H1 (cell line): ENCODE results near the gene CHSY1. TPM values are rescaled to one million over a fixed set of nuclear protein-coding genes. Genes with fewer than 3 reads are reported as not detected.

Experiments
- CTCF ChIA-PET: fragments of 300-600 bp; sonication (Branson Sonifier 250); formaldehyde crosslinking; loops from one replicate; lab custom pipeline; 2021; ENCODE audit not compliant: partially characterized antibody; lab: Charles Lee
- POLR2A ChIA-PET: fragments of 300-600 bp; sonication (Branson Sonifier 250); formaldehyde crosslinking; loops from one replicate; lab custom pipeline; 2021; ENCODE audit warnings: inconsistent platforms; ENCODE audit not compliant: partially characterized antibody; lab: Charles Lee
- DNase-seq, 2 experiments: peaks; one replicate each; pipeline versions ENCODE4 v3.0.0 to v3.0.0-alpha.2; 2010 to 2022; ENCODE audit warnings: low spot score in 2 of 2, low read depth in 1 of 2, mixed read lengths in 1 of 2
- FAIRE-seq: peaks from 2 replicates; lab custom pipeline; 2011; peaks lifted over from hg19 to GRCh38; lab: Jason Lieb, UNC
- H2AFZ ChIP-seq: 2 replicates; pipeline ENCODE4 v1.8.1; 2012; ENCODE audit warnings: low read length, inconsistent platforms
- H2AK5ac ChIP-seq: 2 replicates; pipeline ENCODE4 v1.6.1; 2013; ENCODE audit warnings: low read depth, low read length
- H2BK120ac ChIP-seq: replicated peaks from 2 replicates; pipeline ENCODE3; 2013; ENCODE audit warnings: low read depth, low read length, inconsistent platforms
- H2BK12ac ChIP-seq: 2 replicates; pipeline ENCODE4 v1.6.1; 2013; ENCODE audit warnings: low read depth, low read length
- H2BK15ac ChIP-seq: 2 replicates; pipeline ENCODE4 v1.6.1; 2013; ENCODE audit warnings: low read length
- H2BK20ac ChIP-seq: 2 replicates; pipeline ENCODE4 v1.6.1; 2013; ENCODE audit warnings: low read length
- H2BK5ac ChIP-seq: 2 replicates; pipeline ENCODE4 v1.6.1; 2013; ENCODE audit warnings: low read depth, low read length
- H3K14ac ChIP-seq: 2 replicates; pipeline ENCODE4 v1.6.1; 2013; ENCODE audit warnings: inconsistent platforms; ENCODE audit not compliant: insufficient read length
- H3K18ac ChIP-seq: 2 replicates; pipeline ENCODE4 v1.6.1; 2013; ENCODE audit warnings: low read length; ENCODE audit errors: extremely low read depth
- H3K23ac ChIP-seq: 2 replicates; pipeline ENCODE4 v1.6.1; 2013; ENCODE audit warnings: inconsistent platforms; ENCODE audit not compliant: insufficient read length
- H3K23me2 ChIP-seq: 2 replicates; pipeline ENCODE4 v1.6.1; 2013; ENCODE audit warnings: low read depth, low read length
- H3K27ac ChIP-seq: 2 replicates; pipeline ENCODE4 v1.6.1; 2011; ENCODE audit warnings: low read depth, low read length, inconsistent platforms
- H3K27me3 ChIP-seq, 4 experiments: replicated peaks in 1 of 4; 1 replicate in 1 of 4; 2 replicates in 3 of 4; pipeline versions ENCODE4 v1.6.1 to v1.8.1; 2011 to 2013; ENCODE audit warnings: low read length in 3 of 4, mild to moderate bottlenecking in 3 of 4, inconsistent platforms in 2 of 4, mixed read lengths in 2 of 4, moderate library complexity in 1 of 4; ENCODE audit not compliant: control insufficient read depth in 3 of 4, insufficient read depth in 3 of 4; ENCODE audit errors: extremely low read depth in 1 of 4
- H3K36me3 ChIP-seq, 4 experiments: 2 replicates each; pipeline versions ENCODE4 v1.6.1 to v1.8.1; 2011 to 2013; ENCODE audit warnings: mild to moderate bottlenecking in 4 of 4, low read length in 3 of 4, moderate library complexity in 2 of 4, control low read depth in 1 of 4, inconsistent platforms in 1 of 4; ENCODE audit not compliant: insufficient read depth in 4 of 4, control insufficient read depth in 2 of 4
- H3K4ac ChIP-seq: replicated peaks from 2 replicates; pipeline ENCODE3; 2013; ENCODE audit warnings: low read length, low read depth, mixed read lengths, inconsistent platforms; ENCODE audit not compliant: insufficient read length
- H3K4me1 ChIP-seq, 4 experiments: replicated peaks in 1 of 4; 1 replicate in 1 of 4; 2 replicates in 3 of 4; pipeline versions ENCODE4 v1.6.1 to v1.8.1; 2011 to 2013; ENCODE audit warnings: low read length in 3 of 4, inconsistent platforms in 2 of 4, mixed read lengths in 1 of 4; ENCODE audit not compliant: insufficient read depth in 4 of 4, control insufficient read depth in 3 of 4
- H3K4me2 ChIP-seq, 2 experiments: 2 replicates each; pipeline versions ENCODE4 v1.6.1 to v1.8.1; 2011 to 2013; ENCODE audit warnings: low read depth in 2 of 2, low read length in 2 of 2, control low read depth in 1 of 2, inconsistent platforms in 1 of 2, mild to moderate bottlenecking in 1 of 2; ENCODE audit not compliant: insufficient read depth in 1 of 2
- H3K4me3 ChIP-seq, 4 experiments: fragments of 200-600, 300-600 bp in 1 of 4; sonication (generic), shearing (Covaris generic), sonication (Bioruptor Twin) in 1 of 4; 2 replicates each; pipeline versions ENCODE4 v1.5.1 to v1.8.1; 2011 to 2016; ENCODE audit warnings: low read length in 4 of 4, low read depth in 3 of 4, control low read depth in 2 of 4, inconsistent platforms in 2 of 4, mild to moderate bottlenecking in 2 of 4, mixed read lengths in 1 of 4, moderate library complexity in 1 of 4; ENCODE audit not compliant: insufficient read depth in 2 of 4; ENCODE audit errors: extremely low read depth in 1 of 4
- H3K56ac ChIP-seq: replicated peaks from 2 replicates; pipeline ENCODE3; 2013; ENCODE audit warnings: low read depth, mild to moderate bottlenecking, mixed read lengths, low read length, inconsistent platforms; ENCODE audit not compliant: insufficient read length
- H3K79me1 ChIP-seq: 2 replicates; pipeline ENCODE4 v1.6.1; 2013; ENCODE audit warnings: low read depth, low read length, control low read depth
- H3K79me2 ChIP-seq, 2 experiments: 2 replicates each; pipeline versions ENCODE4 v1.6.1 to v1.8.1; 2012 to 2013; ENCODE audit warnings: low read length in 2 of 2, mild to moderate bottlenecking in 2 of 2, inconsistent platforms in 1 of 2; ENCODE audit not compliant: insufficient read depth in 2 of 2, control insufficient read depth in 1 of 2
- H3K9ac ChIP-seq, 4 experiments: replicated peaks in 1 of 4; 1 replicate in 1 of 4; 2 replicates in 3 of 4; pipeline versions ENCODE4 v1.6.1 to v1.8.1; 2011 to 2013; ENCODE audit warnings: low read depth in 3 of 4, low read length in 3 of 4, control low read depth in 2 of 4, mild to moderate bottlenecking in 2 of 4, moderate library complexity in 2 of 4, inconsistent platforms in 1 of 4; ENCODE audit errors: extremely low read depth in 1 of 4
- H3K9me3 ChIP-seq, 2 experiments: 2 replicates each; pipeline versions ENCODE4 v1.6.1 to v1.8.1; 2012 to 2013; ENCODE audit warnings: mild to moderate bottlenecking in 2 of 2, moderate library complexity in 2 of 2, control low read depth in 1 of 2, inconsistent platforms in 1 of 2, low read depth in 1 of 2, low read length in 1 of 2, mixed read lengths in 1 of 2; ENCODE audit not compliant: insufficient read depth in 2 of 2
- H4K20me1 ChIP-seq, 2 experiments: replicated peaks in 1 of 2; 2 replicates each; pipeline versions ENCODE3 to v1.8.1; 2011 to 2013; ENCODE audit warnings: inconsistent platforms in 2 of 2, low read length in 2 of 2, mild to moderate bottlenecking in 1 of 2; ENCODE audit not compliant: insufficient read depth in 2 of 2, control insufficient read depth in 1 of 2
- H4K5ac ChIP-seq: 2 replicates; pipeline ENCODE4 v1.6.1; 2013; ENCODE audit warnings: low read length, low read depth, mixed read lengths, inconsistent platforms; ENCODE audit not compliant: insufficient read length
- H4K8ac ChIP-seq: 2 replicates; pipeline ENCODE4 v1.8.0; 2013; ENCODE audit warnings: mild to moderate bottlenecking, moderate library complexity, low read length, inconsistent platforms; ENCODE audit not compliant: insufficient read depth; ENCODE audit errors: extremely low read depth
- H4K91ac ChIP-seq: replicated peaks from 2 replicates; pipeline ENCODE3; 2013; ENCODE audit warnings: low read length, mixed read lengths, inconsistent platforms; ENCODE audit not compliant: insufficient read length
- ATF3 ChIP-seq: IDR thresholded peaks from 2 replicates; pipeline ENCODE4 v1.6.1; 2011; ENCODE audit warnings: low read depth, mild to moderate bottlenecking, low read length; ENCODE audit not compliant: insufficient read depth
- TEAD4 ChIP-seq: IDR thresholded peaks from 2 replicates; pipeline ENCODE4 v1.6.1; 2012; ENCODE audit warnings: low read depth, low read length, inconsistent platforms, mixed read lengths
- whole genome bisulfite sequencing, 2 experiments: shearing (Covaris generic) in 1 of 2; methylation state at CpG; one replicate each; pipeline versions ENCODE4 v1.1.6 to v1.1.7; 2013 to 2015; ENCODE audit warnings: low lambda C conversion rate in 2 of 2, mixed read lengths in 2 of 2, inconsistent platforms in 1 of 2, low coverage in 1 of 2, missing lambda C conversion rate in 1 of 2; ENCODE audit not compliant: insufficient replicate concordance in 2 of 2, insufficient coverage in 1 of 2, insufficient read length in 1 of 2; ENCODE audit errors: extremely low coverage in 1 of 2, missing lambda C conversion rate in 1 of 2; 5-methylcytosine and 5-hydroxymethylcytosine counted together
- polyA plus RNA-seq, 7 experiments: library from polyadenylated mRNA; depleted of rRNA in 3 of 7; stranded (reverse) in 5 of 7; unstranded in 2 of 7; fragments of >200 nt in 5 of 7; fragments of 200-250 nt in 2 of 7; gene quantifications; 1 replicate in 5 of 7; 2 replicates in 1 of 7; 4 replicates in 1 of 7; pipeline versions ENCODE4 v1.2.1 to v1.2.3, GENCODE V29; 2011 to 2013; ENCODE audit warnings: missing spikeins in 2 of 7, mixed read lengths in 2 of 7
- total RNA-seq: library from RNA; stranded (reverse); fragmentation: NEBNext Ultra II Directional; extraction: Animal tissue kit (Norgen Biotek cat#: 25700); gene quantifications from 2 replicates; pipeline ENCODE4 v1.2.1, GENCODE V29; 2021

CHSY1 gene
- total and polyA plus RNA-seq, 2 of the 8 experiments (the other 6 are each of a cell fraction or from before 2014, with no cell fraction given) = 24.9 to 60.7 TPM

- 86% methylated on average over 6 of the region's 6 CpGs; no CpG with 5 or more reads in 1 of the 2 experiments for WGBS, 2 experiments
- Histone ChIP-seq H4K5ac (no peak overlapping the region), H3K4me1 (peaks cover 3 to 23% (median 12%) of the 10 kb centered on the region in 4 experiments; a peak in 5 of 7 replicates)
Observed at GRCh38 chr15:101242999-101243336, 8.9 kb downstream of the CHSY1 start.

More at GRCh38 chr15:101242999-101243336, 8.9 kb downstream of the CHSY1 start:
- ChIA-PET CTCF (interaction anchor here (0.6 to 3.9 kb wide), 10 partner anchors 21 to 234 kb away, joined by 3 to 16 read pairs (median 4); no protein-coding TSS in a partner anchor), POLR2A (interaction anchor here (0.7 to 2.9 kb wide), 2 partner anchors 10 to 22 kb away, joined by 3 to 18 read pairs; partner anchors contain the start of gene CHSY1)
- Histone ChIP-seq H2BK20ac (no peak overlapping the region), H4K8ac (no peak overlapping the region), H2AK5ac (no peak overlapping the region), H2BK5ac (no peak overlapping the region), H3K79me1 (peaks cover 16% of the 10 kb centered on the region), H3K4me2 (no peak overlapping the region), H3K56ac (no peak overlapping the region), H3K27me3 (no peaks in the 10 kb centered on the region), H3K4ac (no peak overlapping the region), H3K9me3 (no peaks in the 10 kb centered on the region), H3K9ac (no peak overlapping the region), H3K23ac (no peak overlapping the region), H2BK12ac (no peak overlapping the region), H3K27ac (no peak overlapping the region), H2BK120ac (no peak overlapping the region), H3K4me3 (no peak overlapping the region), H4K20me1 (peaks cover 33 to 42% of the 10 kb centered on the region in 2 experiments), H3K79me2 (peaks cover 59 to 100% of the 10 kb centered on the region in 2 experiments), H3K14ac (no peak overlapping the region), H2AFZ (no peak overlapping the region), H3K23me2 (no peaks in the 10 kb centered on the region), H3K18ac (no peak overlapping the region), H4K91ac (no peak overlapping the region), H3K36me3 (peaks cover 0 to 2% (median under 1%) of the 10 kb centered on the region in 4 experiments; a peak in 1 of 8 replicates), H2BK15ac (no peak overlapping the region)
- DNase-seq (no peak), FAIRE-seq (no peak)
- TF ChIP-seq TEAD4 (0 out of 2 replicates have a peak, but pooled peaks have one; percentile 34), ATF3 (no peak)
